GM18505 (cell line): ENCODE measurements around the gene BMS1.
A peak's percentile ranks its signal among the peaks of the same experiment; 100 is the strongest.
"Not testable (repeated sequence)": the region's sequence is repeated elsewhere in the genome, so short reads cannot be mapped to it uniquely, and the experiment has no call there.

ENCODE experiments used
- ATAC-seq: cut with Tn5 transposase; IDR thresholded peaks from one replicate; pipeline ENCODE4 v1.9.1; 2021; ENCODE audit not compliant: unreplicated experiment
- POLR2A ChIP-seq: IDR thresholded peaks from 4 replicates; pipeline ENCODE4 v1.6.1; 2011; ENCODE audit warnings: borderline replicate concordance; ENCODE audit not compliant: insufficient read depth, insufficient read length; ENCODE audit errors: extremely low read depth

Gene BMS1

GRCh38 chr10:42866115-42866995 lies 83.8 kb downstream of the BMS1 start:
- peak; percentile 66 for ATAC-seq
- TF ChIP-seq POLR2A: no peak

DNA sequence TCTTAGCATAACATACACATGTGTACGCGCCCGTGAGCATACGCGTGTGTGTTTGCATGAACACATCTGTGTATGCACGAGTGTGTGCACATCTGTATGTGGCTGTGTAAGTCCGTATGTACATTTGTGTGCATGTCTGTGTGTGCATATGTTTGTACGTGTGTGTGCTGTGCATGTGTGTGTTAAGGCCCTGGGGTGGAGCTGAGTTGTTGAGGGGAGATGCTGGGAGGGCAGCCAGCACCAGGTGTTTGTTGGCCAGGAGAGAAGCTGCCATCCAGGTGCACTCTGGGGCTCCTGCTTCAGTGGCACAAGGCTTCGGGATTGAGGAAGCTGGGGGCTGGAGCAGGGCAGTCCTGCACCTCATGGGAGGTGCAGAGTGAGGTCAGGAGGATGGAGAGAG lies 85.0 kb downstream of the BMS1 start:
- no peak for ATAC-seq
- TF ChIP-seq POLR2A: no peak

GRCh38 chr10:42868530-42868929 lies 85.9 kb downstream of the BMS1 start:
- no peak for ATAC-seq
- no peak for TF ChIP-seq POLR2A

DNA sequence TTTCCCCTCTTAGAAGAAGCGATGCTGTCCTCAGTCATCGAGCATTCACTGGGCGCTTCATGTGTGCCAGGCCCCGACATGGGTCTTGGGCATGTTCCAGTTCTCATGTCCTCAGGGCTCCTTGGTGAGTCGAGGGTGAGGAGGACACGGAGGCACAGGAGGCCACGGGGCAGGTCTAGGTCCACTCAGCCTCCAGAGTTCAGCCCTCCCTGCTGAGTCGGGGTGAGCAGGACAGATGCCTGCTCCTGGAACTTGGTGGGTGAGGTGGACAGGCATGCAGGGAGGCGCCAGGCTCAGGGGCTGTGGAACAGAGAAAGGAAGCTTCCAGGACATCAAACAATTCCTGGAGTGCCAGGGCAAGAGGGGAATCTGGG lies 87.4 kb downstream of the BMS1 start:
- TF ChIP-seq POLR2A: no peak
- ATAC-seq: no peak

DNA sequence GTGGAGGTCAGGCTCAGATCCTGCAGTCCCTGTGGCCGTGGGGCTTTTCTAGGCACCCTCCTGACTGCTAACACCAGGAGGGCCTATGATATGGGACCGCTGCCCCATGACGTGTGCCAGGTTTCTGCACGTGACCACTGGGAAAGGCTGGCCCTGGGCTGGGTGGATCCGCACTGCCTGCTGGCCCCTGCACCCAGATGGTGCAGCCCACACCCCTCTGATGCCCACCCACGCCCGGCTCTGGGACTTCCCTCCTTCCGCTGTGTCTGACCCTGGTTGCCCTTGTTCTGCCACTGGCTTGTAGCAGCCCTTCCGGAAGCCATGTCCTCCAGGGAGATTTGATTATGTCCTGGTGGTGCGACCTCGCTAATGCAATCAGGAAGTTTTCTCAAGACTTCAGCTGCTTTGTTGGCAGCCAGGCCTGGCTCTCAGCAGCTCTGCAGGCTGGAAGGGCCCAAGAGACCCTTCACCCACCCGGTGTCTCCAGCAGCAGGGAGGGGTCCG lies 88.6 kb downstream of the BMS1 start:
- not testable (repeated sequence) for ATAC-seq

DNA sequence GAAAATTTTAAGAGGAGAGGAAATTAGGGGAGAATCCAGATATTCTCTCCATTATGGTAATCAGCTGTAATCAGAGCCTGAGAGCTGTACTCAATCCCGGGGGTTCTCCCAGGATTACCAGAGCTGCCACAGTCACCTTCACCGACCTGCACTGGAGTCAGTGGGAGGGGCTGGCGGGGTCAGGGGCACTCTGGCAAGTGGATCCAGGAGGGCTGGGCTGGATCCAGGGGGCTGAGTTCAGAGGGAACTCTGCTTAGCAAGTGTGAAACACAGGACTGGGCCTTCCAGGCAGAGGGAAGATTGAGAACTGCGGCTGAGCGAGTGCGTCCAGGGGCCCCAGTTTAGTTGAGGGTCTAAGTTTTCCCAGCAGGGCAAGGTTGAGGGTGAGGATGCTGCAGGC lies 89.2 kb downstream of the BMS1 start:
- TF ChIP-seq POLR2A: no peak
- ATAC-seq: no peak

DNA sequence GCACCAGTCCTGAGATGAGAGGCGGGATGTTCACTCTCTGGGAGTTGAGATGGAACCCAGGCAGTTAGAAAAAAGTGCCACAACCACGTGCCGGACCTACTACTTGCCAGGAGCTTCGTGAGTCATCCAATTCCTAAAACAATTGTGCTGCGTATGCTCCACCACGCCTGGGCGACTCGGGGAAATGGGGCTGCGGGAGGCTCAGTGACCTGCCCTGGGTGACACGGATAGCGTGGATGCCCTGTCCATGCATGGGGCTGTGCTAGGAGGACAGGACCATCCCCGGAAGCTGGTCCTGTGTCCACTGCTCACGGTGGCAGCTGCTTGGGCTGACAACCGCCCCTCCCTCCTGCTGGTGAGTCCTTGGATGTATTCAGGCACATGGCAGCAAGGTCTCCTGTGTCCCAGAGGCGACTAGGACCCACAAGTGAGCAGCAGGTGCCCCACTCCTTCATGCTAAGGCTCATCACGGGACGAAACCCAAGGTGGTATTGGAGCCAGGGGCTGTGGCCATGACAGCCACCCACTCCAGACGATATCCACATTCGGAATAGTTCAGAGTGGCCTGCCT lies 90.4 kb downstream of the BMS1 start:
- ATAC-seq: no peak
- TF ChIP-seq POLR2A: no peak

DNA sequence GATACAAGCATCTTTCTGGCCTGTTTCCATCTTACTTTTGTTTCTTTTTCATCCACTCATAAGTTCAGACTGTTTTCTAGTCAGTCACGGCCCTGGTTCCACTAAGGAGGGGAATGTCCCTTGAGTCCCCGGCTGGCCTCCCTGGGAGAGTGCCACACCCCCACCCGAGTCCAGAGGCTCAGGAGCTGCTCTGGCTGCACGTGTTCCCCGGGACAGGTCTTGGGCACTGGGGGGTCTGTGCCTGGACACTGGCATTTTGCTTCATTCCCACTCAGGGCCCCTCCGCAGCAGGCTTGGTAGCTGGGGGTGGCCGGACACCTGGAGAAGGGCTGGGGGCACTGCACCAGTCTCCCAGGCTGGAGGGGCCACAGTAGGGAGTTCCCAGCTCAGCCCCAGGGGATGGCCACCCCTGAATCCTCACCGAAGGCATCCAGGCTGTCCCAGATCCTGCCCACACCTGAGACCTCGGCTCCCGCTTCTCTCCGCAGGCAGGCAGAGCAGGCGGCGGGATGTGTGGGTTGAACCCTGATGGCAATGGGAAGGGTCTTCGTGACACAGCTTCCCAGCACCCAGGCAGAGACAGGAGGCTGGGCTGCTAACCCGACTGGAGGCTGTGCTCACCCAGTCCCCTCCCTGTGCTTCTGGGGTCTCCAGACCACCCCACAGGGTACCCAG lies 92.3 kb downstream of the BMS1 start:
- no peak for TF ChIP-seq POLR2A
- no peak for ATAC-seq

DNA sequence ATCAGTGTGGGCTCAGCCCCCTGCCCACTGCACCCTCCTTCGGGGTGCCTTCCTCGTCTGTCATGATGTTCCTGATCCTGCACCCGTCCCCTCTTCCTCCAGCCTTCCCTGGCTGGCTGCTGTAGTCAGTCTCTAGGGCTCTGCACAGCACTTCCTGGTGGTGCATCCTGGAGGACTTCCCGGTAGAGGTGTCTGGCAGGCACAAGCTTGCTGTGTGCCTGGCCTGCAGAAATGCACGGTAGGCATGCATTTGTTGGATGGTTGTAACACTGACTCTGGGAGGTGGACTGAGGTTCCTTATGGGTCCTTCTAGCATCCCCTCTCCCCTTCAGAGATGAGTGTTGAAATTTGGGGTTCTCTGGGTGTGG lies 92.8 kb downstream of the BMS1 start:
- no peak for ATAC-seq
- no peak for TF ChIP-seq POLR2A

DNA sequence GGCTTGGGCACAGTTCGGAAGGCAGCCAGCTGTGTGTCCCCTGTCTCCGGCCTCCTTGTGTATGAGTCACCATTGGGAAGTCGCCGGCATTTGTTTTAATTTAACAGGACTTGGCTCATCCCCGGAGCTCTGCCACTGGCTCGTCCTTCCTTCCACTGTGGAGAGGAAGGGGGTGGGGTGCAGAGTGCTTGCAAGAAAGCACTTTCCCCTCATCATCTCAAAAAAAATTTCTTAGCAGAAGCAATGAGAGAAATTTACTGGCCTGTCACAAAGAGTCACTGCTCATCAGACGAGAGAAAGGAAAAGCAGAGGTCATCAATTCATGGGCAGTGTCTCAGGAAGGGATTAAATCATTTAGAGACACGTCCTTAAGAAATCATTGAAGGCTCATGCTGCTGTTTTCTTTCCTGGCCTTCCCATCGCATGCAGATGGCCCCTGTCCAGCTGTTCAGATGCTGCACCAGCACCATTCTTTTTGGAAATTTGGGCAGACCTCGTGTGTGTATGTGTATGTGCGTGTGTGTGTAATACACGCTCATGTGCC lies 93.3 kb downstream of the BMS1 start:
- no peak for ATAC-seq
- TF ChIP-seq POLR2A: no peak

DNA sequence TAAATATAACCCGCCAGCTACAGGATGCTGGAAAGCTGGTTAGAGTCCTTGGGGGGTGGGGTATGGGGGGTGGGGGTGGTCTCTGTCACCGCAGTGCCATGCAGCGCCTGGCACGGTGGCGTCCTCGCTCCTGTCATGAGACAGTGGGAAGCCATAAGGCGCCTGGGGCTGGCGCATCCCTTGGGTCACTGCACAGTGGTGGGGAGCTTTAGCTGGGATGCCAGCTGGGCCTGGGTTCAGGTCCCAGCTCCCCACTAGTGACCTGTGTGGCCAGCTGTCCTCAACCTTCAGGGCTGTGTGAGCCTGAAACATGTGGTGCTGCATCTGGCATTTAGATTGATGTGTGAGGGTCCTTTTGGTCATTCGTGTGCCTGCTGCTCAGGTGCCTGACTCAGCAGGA lies 93.9 kb downstream of the BMS1 start:
- ATAC-seq: no peak
- TF ChIP-seq POLR2A: no peak

DNA sequence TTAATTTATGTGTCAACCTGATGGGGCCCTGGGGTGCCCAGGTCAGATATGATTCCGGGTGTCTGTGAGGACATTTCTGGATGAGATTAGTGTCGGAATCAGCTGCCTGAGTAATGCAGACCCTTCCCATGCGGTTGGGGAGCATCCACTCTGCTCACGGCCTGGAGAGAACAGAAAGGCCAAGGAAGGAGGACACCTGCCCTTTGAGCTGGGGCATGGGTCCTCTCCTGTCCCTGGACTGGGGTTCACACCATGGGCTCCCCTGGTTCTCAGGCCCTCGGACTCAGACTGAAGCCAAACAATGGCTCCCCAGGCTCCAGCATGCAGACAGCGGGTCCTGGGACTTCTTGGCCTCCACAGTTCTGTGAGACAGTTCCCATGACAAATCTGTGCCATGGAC lies 94.3 kb downstream of the BMS1 start:
- ATAC-seq: no peak
- no peak for TF ChIP-seq POLR2A

DNA sequence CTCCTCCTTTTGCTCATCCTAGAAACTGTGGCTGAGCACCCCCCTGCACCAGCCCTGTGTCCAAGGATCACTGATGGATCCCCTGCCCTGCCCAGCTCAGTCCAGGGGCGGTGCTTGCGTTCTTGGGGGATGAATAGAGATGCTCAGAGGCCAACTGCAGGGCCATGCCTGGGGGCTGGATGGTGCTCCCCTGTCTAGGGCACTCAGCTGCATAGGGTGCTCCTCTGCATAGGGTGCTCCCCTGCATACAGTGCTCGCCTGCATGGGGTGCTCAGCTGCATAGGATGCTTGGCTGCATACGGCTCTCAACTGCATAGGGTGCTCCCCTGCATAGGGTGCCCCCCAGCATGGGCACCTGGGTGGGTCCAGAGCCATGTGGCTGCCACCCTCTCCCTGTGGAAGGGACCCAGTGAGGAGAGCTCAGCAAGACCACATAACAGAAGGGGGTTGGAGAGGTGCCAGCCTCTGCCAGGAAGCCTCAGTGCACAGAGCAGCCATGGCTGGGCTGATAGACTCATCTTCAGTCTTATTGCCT lies 95.0 kb downstream of the BMS1 start:
- no peak for TF ChIP-seq POLR2A

GRCh38 chr10:42878134-42878820 lies 95.7 kb downstream of the BMS1 start:
- ATAC-seq: no peak
- no peak for TF ChIP-seq POLR2A

More for the DNA sequence above, 95.0 kb downstream of the BMS1 start:
- ATAC-seq: no peak

GRCh38 chr10:42878821-42879195 lies 96.2 kb downstream of the BMS1 start:
- no peak for ATAC-seq
- no peak for TF ChIP-seq POLR2A
